GM12874 (cell line): ENCODE data around the gene TRANK1.

Experiments used
- CTCF ChIP-seq: IDR thresholded peaks from 2 replicates; pipeline ENCODE4 v1.5.1; 2011; ENCODE audit warnings: low read depth, mild to moderate bottlenecking, control low read depth, low read length, moderate library complexity; ENCODE audit not compliant: insufficient read depth

TRANK1 gene

GRCh38 chr3:36937492-36937891 is 7.4 kb downstream of the TRANK1 start:
- no peak for TF ChIP-seq CTCF

GRCh38 chr3:36933540-36934296 is 11.1 kb downstream of the TRANK1 start:
- no peak for TF ChIP-seq CTCF

- no peak for TF ChIP-seq CTCF
These were observed 16.6 kb downstream of the TRANK1 start for GRCh38 chr3:36928220-36928619.

- TF ChIP-seq CTCF, result no peak
These were observed 18.5 kb downstream of the TRANK1 start for GRCh38 chr3:36926292-36926897.

GRCh38 chr3:36924744-36925521 is 19.9 kb downstream of the TRANK1 start:
- TF ChIP-seq CTCF, result no peak

- no peak for TF ChIP-seq CTCF
These were observed 20.7 kb downstream of the TRANK1 start for GRCh38 chr3:36923981-36924743.

- peak; percentile 45; the same call in 1 of the 2 replicates for TF ChIP-seq CTCF
These were observed 21.3 kb downstream of the TRANK1 start for GRCh38 chr3:36923523-36923943.
